HCT116 (cell line): ENCODE results near the gene LRCH1. TPM values are rescaled to one million over a fixed set of nuclear protein-coding genes. Genes with fewer than 3 reads are reported as not detected.

ENCODE experiments used
- ATAC-seq: fragments of 200-7000 bp; cut with Tn5 transposase; 2 replicates; pipeline ENCODE4 v1.9.1; 2020; ENCODE audit warnings: mild to moderate bottlenecking, moderate library complexity
- BruUV-seq: library from RNA; stranded (reverse); fragments of 400-500 nt; replicated peaks from 2 replicates; lab custom pipeline; 2021; lab: Mats Ljungman, UMichigan
- CTCF ChIA-PET: fragments of 300-600 bp; sonication (Branson Sonifier 250); formaldehyde crosslinking; loops from one replicate; lab custom pipeline; 2021; ENCODE audit warnings: antibody characterized with exemption; lab: Charles Lee
- POLR2A ChIA-PET: fragments of 300-600, 350-600 bp; sonication (Branson Sonifier 250); formaldehyde crosslinking; loops from one replicate; lab custom pipeline; 2021; ENCODE audit warnings: antibody characterized with exemption; lab: Charles Lee
- RAD21 ChIA-PET, 2 experiments: fragments of 300-600 bp; sonication (Branson Sonifier 250); formaldehyde crosslinking; loops; one replicate each; lab custom pipeline; 2023; ENCODE audit warnings: low total read pairs in 2 of 2; ENCODE audit not compliant: uncharacterized antibody in 2 of 2, unreplicated experiment in 2 of 2, low non-redundant PET in 1 of 2; lab: Charles Lee
- DNase-seq: peaks from one replicate; pipeline ENCODE4 v3.0.0-alpha.2; 2010; ENCODE audit warnings: low read depth, low spot score
- H2AFZ ChIP-seq: fragments of 200-600 bp; shearing (Covaris generic), sonication (generic); 2 replicates; pipeline ENCODE4 v1.6.1; 2017; ENCODE audit warnings: low read depth, mixed run types, mixed read lengths, antibody characterized with exemption, low read length; ENCODE audit not compliant: poor library complexity, severe bottlenecking
- H3K27ac ChIP-seq: 2 replicates; pipeline ENCODE4 v1.5.1; 2012; ENCODE audit warnings: low read depth, low read length
- H3K27me3 ChIP-seq: fragments of 200-600 bp; sonication (generic); 2 replicates; pipeline ENCODE4 v1.6.1; 2016; ENCODE audit warnings: mixed run types, low read length, mixed read lengths; ENCODE audit not compliant: insufficient read depth
- H3K36me3 ChIP-seq, 2 experiments: fragments of 200-500 bp in 1 of 2; fragments of 200-600 bp in 1 of 2; sonication (Bioruptor generic) in 1 of 2; sonication (generic) in 1 of 2; 2 replicates each; pipeline versions ENCODE4 v1.5.1 to v1.6.1; 2014 to 2016; ENCODE audit warnings: low read length in 2 of 2, inconsistent platforms in 1 of 2, mixed read lengths in 1 of 2, mixed run types in 1 of 2; ENCODE audit not compliant: insufficient read depth in 2 of 2, control insufficient read depth in 1 of 2
- H3K4me1 ChIP-seq, 2 experiments: fragments of 200-600 bp in 1 of 2; sonication (generic) in 1 of 2; 2 replicates each; pipeline versions ENCODE4 v1.5.1 to v1.6.1; 2012 to 2017; ENCODE audit warnings: low read length in 2 of 2, inconsistent platforms in 1 of 2, mild to moderate bottlenecking in 1 of 2, mixed read lengths in 1 of 2, mixed run types in 1 of 2, moderate library complexity in 1 of 2; ENCODE audit not compliant: insufficient read depth in 2 of 2, control insufficient read depth in 1 of 2
- H3K4me2 ChIP-seq: fragments of 200-600 bp; sonication (generic); 2 replicates; pipeline ENCODE4 v1.6.1; 2017; ENCODE audit warnings: mixed run types, low read length, mixed read lengths
- H3K4me3 ChIP-seq, 2 experiments: fragments of 200-600 bp in 1 of 2; sonication (generic) in 1 of 2; replicated peaks in 1 of 2; 2 replicates each; pipeline ENCODE4 v1.5.1; 2011 to 2016; ENCODE audit warnings: low read length in 2 of 2, control low read depth in 1 of 2, low read depth in 1 of 2, mild to moderate bottlenecking in 1 of 2, mixed read lengths in 1 of 2, mixed run types in 1 of 2
- H3K79me2 ChIP-seq: fragments of 200-600 bp; sonication (generic); 2 replicates; pipeline ENCODE4 v1.6.1; 2017; ENCODE audit warnings: mild to moderate bottlenecking, mixed run types, low read length, moderate library complexity, mixed read lengths; ENCODE audit not compliant: insufficient read depth
- H3K9ac ChIP-seq: fragments of 200-600 bp; sonication (generic); 2 replicates; pipeline ENCODE4 v1.6.1; 2016; ENCODE audit warnings: low read length, mixed read lengths
- H3K9me2 ChIP-seq: fragments of 200-600 bp; sonication (generic), shearing (Covaris generic); 2 replicates; pipeline ENCODE4 v1.6.1; 2017; ENCODE audit warnings: mixed run types, mild to moderate bottlenecking, moderate library complexity; ENCODE audit not compliant: insufficient read depth
- H3K9me3 ChIP-seq, 2 experiments: fragments of 200-500 bp in 1 of 2; fragments of 200-600 bp in 1 of 2; sonication (Bioruptor generic) in 1 of 2; sonication (generic) in 1 of 2; 2 replicates each; pipeline ENCODE4 v1.6.1; 2014 to 2017; ENCODE audit warnings: low read length in 2 of 2, mixed read lengths in 2 of 2, inconsistent platforms in 1 of 2, low read depth in 1 of 2, mild to moderate bottlenecking in 1 of 2, mixed run types in 1 of 2, moderate library complexity in 1 of 2; ENCODE audit not compliant: control insufficient read depth in 1 of 2, insufficient read depth in 1 of 2
- H4K20me1 ChIP-seq: fragments of 200-600 bp; sonication (generic), shearing (Covaris generic); 2 replicates; pipeline ENCODE4 v1.6.1; 2017; ENCODE audit warnings: mixed run types, mild to moderate bottlenecking, moderate library complexity; ENCODE audit not compliant: insufficient read depth
- CBX3 ChIP-seq: IDR thresholded peaks from 2 replicates; pipeline ENCODE4 v1.6.1; 2012; ENCODE audit warnings: low read depth
- CTCF ChIP-seq, 3 experiments: fragments of 200-600 bp in 1 of 3; sonication (generic) in 1 of 3; IDR thresholded peaks in 2 of 3; conservative IDR thresholded peaks in 1 of 3; 2 replicates each; pipeline ENCODE4 v1.5.1; 2012 to 2017; ENCODE audit warnings: low read depth in 2 of 3, low read length in 2 of 3, antibody characterized with exemption in 1 of 3, borderline replicate concordance in 1 of 3, control low read depth in 1 of 3, mild to moderate bottlenecking in 1 of 3, mixed read lengths in 1 of 3, mixed run types in 1 of 3, moderate library complexity in 1 of 3; ENCODE audit not compliant: insufficient read depth in 1 of 3
- ELF1 ChIP-seq: IDR thresholded peaks from 2 replicates; pipeline ENCODE4 v1.6.1; 2012; ENCODE audit warnings: low read depth, borderline replicate concordance
- EZH2 ChIP-seq: fragments of 200-600 bp; sonication (generic); IDR thresholded peaks from 2 replicates; pipeline ENCODE4 v1.6.1; 2017; ENCODE audit warnings: antibody characterized with exemption, mixed run types
- FOSL1 ChIP-seq: IDR thresholded peaks from 2 replicates; pipeline ENCODE4 v1.6.1; 2012; ENCODE audit warnings: low read depth
- JUND ChIP-seq: IDR thresholded peaks from 2 replicates; pipeline ENCODE4 v1.6.1; 2012
- POLR2A ChIP-seq: IDR thresholded peaks from 2 replicates; pipeline ENCODE4 v1.7.0; 2011; ENCODE audit warnings: borderline replicate concordance; ENCODE audit not compliant: insufficient read depth, insufficient read length; ENCODE audit errors: extremely low read depth
- SIN3A ChIP-seq: IDR thresholded peaks from 2 replicates; pipeline ENCODE4 v1.6.1; 2012; ENCODE audit warnings: low read depth
- SP1 ChIP-seq: IDR thresholded peaks from 2 replicates; pipeline ENCODE4 v1.6.1; 2012; ENCODE audit warnings: low read depth
- TCF7L2 ChIP-seq: IDR thresholded peaks from 2 replicates; pipeline ENCODE4 v1.7.0; 2011; ENCODE audit warnings: borderline replicate concordance, inconsistent platforms; ENCODE audit not compliant: insufficient read depth, insufficient read length; ENCODE audit errors: extremely low read depth
- YY1 ChIP-seq: IDR thresholded peaks from 2 replicates; pipeline ENCODE4 v1.6.1; 2011; ENCODE audit warnings: low read length, low read depth, moderate library complexity, mild to moderate bottlenecking; ENCODE audit not compliant: insufficient replicate concordance; ENCODE audit errors: extremely low read depth
- intact Hi-C: fragments of 100-400 bp; cut with micrococcal nuclease; formaldehyde crosslinking; loops from 2 replicates; pipeline ENCODE4 v1.10.0; 2022
- total RNA-seq: library from RNA; stranded (reverse); gene quantifications from one replicate; pipeline ENCODE4 v1.2.1, GENCODE V29; 2021; ENCODE audit not compliant: unreplicated experiment
- TF ChIP-seq, protein P1 (sequence below): IDR thresholded peaks from 2 replicates; pipeline ENCODE4 v1.6.1; 2012

Gene LRCH1
- total RNA-seq, 1 experiment from 2014 or later, result 15.6 TPM

DNA sequence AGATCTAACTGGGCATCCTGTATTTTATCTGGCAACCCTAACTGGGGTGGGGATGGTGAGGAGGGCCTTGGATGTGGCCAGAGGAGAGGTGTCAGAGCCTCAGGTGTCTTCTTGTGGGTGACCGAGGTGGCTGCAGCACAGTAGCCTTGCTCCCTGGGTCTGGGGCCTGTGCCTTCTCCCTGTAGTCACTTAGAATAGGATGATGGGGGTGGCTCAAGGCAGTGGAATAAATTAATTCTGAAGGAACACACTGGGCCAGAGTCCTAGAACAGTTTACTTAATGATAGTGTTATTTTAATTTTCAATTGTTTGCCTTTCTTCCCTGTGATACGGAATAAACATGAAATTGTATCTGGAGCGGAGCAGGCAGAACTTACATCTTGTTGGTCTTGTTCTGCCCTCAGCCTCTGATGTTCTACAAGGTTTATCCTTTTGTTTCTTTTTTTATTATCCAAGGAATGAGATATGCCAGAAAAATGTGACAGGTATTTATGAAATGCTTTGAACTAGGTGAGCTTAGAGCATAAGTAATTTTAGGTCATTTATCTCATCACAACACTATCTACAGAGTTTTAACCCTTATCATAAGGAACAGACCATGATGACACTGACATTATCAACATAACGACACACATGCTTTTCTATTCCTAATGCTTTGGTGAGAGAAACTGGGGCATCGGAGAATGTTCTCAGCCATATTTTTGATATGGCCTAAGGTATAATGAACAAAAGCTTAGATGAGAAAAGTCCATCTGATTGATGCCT lies 51.4 kb downstream of the LRCH1 start (continued):
- no peak for TF ChIP-seq POLR2A
- TF ChIP-seq CBX3, result no peak
- TF ChIP-seq JUND, result no peak

DNA sequence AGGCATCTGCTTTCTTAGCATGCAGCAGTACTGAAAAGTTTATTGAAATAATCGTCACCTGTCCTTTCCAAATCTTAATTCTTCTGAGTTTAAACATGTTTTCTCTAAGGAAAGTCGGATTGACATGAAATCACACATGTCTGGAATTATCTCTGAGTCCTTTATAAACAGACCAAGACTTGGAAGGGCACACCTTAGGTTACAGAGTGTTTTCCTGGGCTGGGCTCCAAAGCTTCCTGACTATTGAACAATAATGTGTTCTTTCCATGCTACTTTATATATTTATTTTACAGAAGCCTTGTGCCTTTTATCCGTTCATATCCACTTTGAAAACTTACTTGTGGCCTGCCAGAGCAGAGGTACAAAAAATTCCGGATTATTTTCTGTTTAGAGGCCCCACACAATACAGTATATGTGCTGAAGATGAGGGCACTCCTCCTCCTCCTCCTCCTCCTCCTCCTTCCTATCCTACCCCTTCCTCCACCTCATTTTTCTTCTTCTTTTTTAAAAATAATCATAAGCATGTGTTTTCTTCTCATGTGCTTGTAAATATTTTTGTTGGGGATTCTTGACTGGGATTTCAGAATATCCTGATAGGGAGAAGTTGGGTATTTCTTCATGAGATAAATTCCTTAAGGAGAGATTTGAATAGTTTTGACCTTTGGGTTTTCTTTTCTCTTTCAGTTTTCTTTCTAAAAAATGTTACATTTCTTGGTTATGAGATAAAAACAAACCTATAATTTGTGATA lies 52.3 kb downstream of the LRCH1 start:
- no peak for ATAC-seq
- H3K4me2 ChIP-seq, result peak overlapping the region; percentile 70
- H3K4me3 ChIP-seq, result no peak overlapping the region
- no peaks in the 10 kb centered on the region for H3K27me3 ChIP-seq
- no peaks in the 10 kb centered on the region for H3K9me2 ChIP-seq
- no peak overlapping the region for H2AFZ ChIP-seq
- H3K27ac ChIP-seq, result no peak overlapping the region
- H3K9ac ChIP-seq, result no peak overlapping the region
- H3K9me3 ChIP-seq, result no peaks in the 10 kb centered on the region
- CTCF ChIA-PET, result no interaction called here
- RAD21 ChIA-PET, result no interaction called here
- BruUV-seq, result no TSS peak
- H3K36me3 ChIP-seq, result no peaks in the 10 kb centered on the region
- peaks cover 66 to 94% of the 10 kb centered on the region in 2 experiments for H3K4me1 ChIP-seq
- DNase-seq, result no peak
- intact Hi-C loops, result no loop called here
- H3K79me2 ChIP-seq, result peaks cover 66% of the 10 kb centered on the region
- POLR2A ChIA-PET, result no interaction called here
- no peaks in the 10 kb centered on the region for H4K20me1 ChIP-seq
- no peak for TF ChIP-seq TCF7L2

GRCh38 chr13:46605825-46606554 lies 53.0 kb downstream of the LRCH1 start:
- DNase-seq, result no peak
- Histone ChIP-seq H3K9me2 (no peaks in the 10 kb centered on the region), H3K36me3 (no peaks in the 10 kb centered on the region), H3K79me2 (peaks cover 70% of the 10 kb centered on the region), H3K4me2 (peak overlapping the region; percentile 70), H4K20me1 (no peaks in the 10 kb centered on the region), H3K27ac (no peak overlapping the region), H3K4me1 (peaks cover 60 to 87% of the 10 kb centered on the region in 2 experiments), H3K4me3 (no peak overlapping the region), H3K9me3 (no peaks in the 10 kb centered on the region), H2AFZ (no peak overlapping the region), H3K9ac (no peak overlapping the region), H3K27me3 (no peaks in the 10 kb centered on the region)
- no peak for ATAC-seq
- RAD21 ChIA-PET, result no interaction called here
- intact Hi-C loops, result no loop called here
- POLR2A ChIA-PET, result no interaction called here
- CTCF ChIA-PET, result no interaction called here
- no TSS peak for BruUV-seq
- TF ChIP-seq, protein P1, sequence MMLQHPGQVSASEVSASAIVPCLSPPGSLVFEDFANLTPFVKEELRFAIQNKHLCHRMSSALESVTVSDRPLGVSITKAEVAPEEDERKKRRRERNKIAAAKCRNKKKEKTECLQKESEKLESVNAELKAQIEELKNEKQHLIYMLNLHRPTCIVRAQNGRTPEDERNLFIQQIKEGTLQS, result no peak
- TF ChIP-seq CBX3 (no peak), YY1 (no peak), SP1 (no peak), EZH2 (no peak), SIN3A (no peak), ELF1 (no peak), CTCF (IDR thresholded peaks at IDR 0.05 in 2 of 3, conservative IDR thresholded peaks at IDR 0.05 in 1 of 3; ENCODE audit: borderline replicate concordance in 1 of 3, insufficient read depth in 1 of 3, low read depth in 2 of 3, low read length in 2 of 3) (no peak), FOSL1 (no peak)
